ENCODE results near the gene MXD1. TPM values are rescaled to one million over a fixed set of nuclear protein-coding genes. Genes with fewer than 3 reads are reported as not detected.

Gene MXD1
- polyA plus RNA-seq, 1 donor (not counting 4 experiments of a cell fraction or from before 2014, with no cell fraction given): 15.9 TPM

GRCh38 chr2:69952336-69953115 lies 37.6 kb downstream of the MXD1 start:
- Histone ChIP-seq H3K27ac (ENCODE audit: control insufficient read depth, insufficient read depth, low read length) (no peak overlapping the region), H3K4me1 (ENCODE audit: control insufficient read depth, extremely low read depth, insufficient read depth, low read length) (peaks cover 3% of the 10 kb centered on the region), H3K9me3 (ENCODE audit: control insufficient read depth, low read depth, low read length) (no peaks in the 10 kb centered on the region), H3K4me2 (ENCODE audit: control insufficient read depth, extremely low read depth, insufficient read depth, low read depth, low read length) (no peak overlapping the region), H2AFZ (ENCODE audit: control insufficient read depth, low read length) (no peak overlapping the region), H3K36me3 (ENCODE audit: control insufficient read depth in 2 of 2, extremely low read depth in 1 of 2, insufficient read depth in 2 of 2, low read length in 2 of 2) (no peaks in the 10 kb centered on the region), H4K20me1 (ENCODE audit: control insufficient read depth, extremely low read depth, insufficient read depth, low read length) (no peaks in the 10 kb centered on the region), H3K27me3 (ENCODE audit: control insufficient read depth, extremely low read depth, insufficient read depth, low read length) (no peaks in the 10 kb centered on the region), H3K4me3 (ENCODE audit: control insufficient read depth in 2 of 3, extremely low read depth in 1 of 3, insufficient read depth in 2 of 3, low read depth in 1 of 3, low read length in 3 of 3) (no peak overlapping the region), H3K79me2 (ENCODE audit: control insufficient read depth, insufficient read depth, low read length) (no peaks in the 10 kb centered on the region), H3K9me1 (ENCODE audit: control insufficient read depth, extremely low read depth, insufficient read depth, low read length) (no peaks in the 10 kb centered on the region), H3K9ac (ENCODE audit: control insufficient read depth, extremely low read depth, insufficient read depth, low read length) (no peak overlapping the region)
- DNase-seq (ENCODE audit: low read depth, low spot score): no peak
- dilution Hi-C loops (cut with MboI; ENCODE audit: extremely low pct_ligation_motif_present, low sequenced_read_pairs): no loop called here
- no peak for FAIRE-seq
- TF ChIP-seq EZH2 (IDR thresholded peaks at IDR 0.05; ENCODE audit: low read length) (no peak), CTCF (optimal IDR thresholded peaks at IDR 0.05 in 1 of 3, IDR thresholded peaks at IDR 0.05 in 1 of 3, conservative IDR thresholded peaks at IDR 0.05 in 1 of 3; ENCODE audit: extremely low read depth in 1 of 3, insufficient read depth in 2 of 3, low read length in 3 of 3) (no peak)

GRCh38 chr2:69954084-69954483 lies 39.2 kb downstream of the MXD1 start:
- Histone ChIP-seq H3K36me3 (ENCODE audit: control insufficient read depth in 2 of 2, extremely low read depth in 1 of 2, insufficient read depth in 2 of 2, low read length in 2 of 2) (no peaks in the 10 kb centered on the region), H2AFZ (ENCODE audit: control insufficient read depth, low read length) (no peak overlapping the region), H3K9ac (ENCODE audit: control insufficient read depth, extremely low read depth, insufficient read depth, low read length) (no peak overlapping the region), H3K4me1 (ENCODE audit: control insufficient read depth, extremely low read depth, insufficient read depth, low read length) (no peaks in the 10 kb centered on the region), H3K79me2 (ENCODE audit: control insufficient read depth, insufficient read depth, low read length) (no peaks in the 10 kb centered on the region), H3K27ac (ENCODE audit: control insufficient read depth, insufficient read depth, low read length) (no peak overlapping the region), H3K9me1 (ENCODE audit: control insufficient read depth, extremely low read depth, insufficient read depth, low read length) (no peaks in the 10 kb centered on the region), H3K4me2 (ENCODE audit: control insufficient read depth, extremely low read depth, insufficient read depth, low read depth, low read length) (no peak overlapping the region), H4K20me1 (ENCODE audit: control insufficient read depth, extremely low read depth, insufficient read depth, low read length) (no peaks in the 10 kb centered on the region), H3K9me3 (ENCODE audit: control insufficient read depth, low read depth, low read length) (no peaks in the 10 kb centered on the region), H3K27me3 (ENCODE audit: control insufficient read depth, extremely low read depth, insufficient read depth, low read length) (no peaks in the 10 kb centered on the region), H3K4me3 (ENCODE audit: control insufficient read depth in 2 of 3, extremely low read depth in 1 of 3, insufficient read depth in 2 of 3, low read depth in 1 of 3, low read length in 3 of 3) (no peak overlapping the region)
- no peak for FAIRE-seq
- TF ChIP-seq EZH2 (IDR thresholded peaks at IDR 0.05; ENCODE audit: low read length) (no peak), CTCF (optimal IDR thresholded peaks at IDR 0.05 in 1 of 3, IDR thresholded peaks at IDR 0.05 in 1 of 3, conservative IDR thresholded peaks at IDR 0.05 in 1 of 3; ENCODE audit: extremely low read depth in 1 of 3, insufficient read depth in 2 of 3, low read length in 3 of 3) (no peak)
- no peak for DNase-seq (ENCODE audit: low read depth, low spot score)
- dilution Hi-C loops (cut with MboI; ENCODE audit: extremely low pct_ligation_motif_present, low sequenced_read_pairs): no loop called here

Measured in keratinocyte (primary cell).